GM13976 (cell line): ENCODE data around the gene STX16.
"Not testable (repeated sequence)": the region's sequence is repeated elsewhere in the genome, so short reads cannot be mapped to it uniquely, and the experiment has no call there.

Source experiments
- DNase-seq: peaks from one replicate; pipeline ENCODE4 v3.0.0; 2012; ENCODE audit warnings: low spot score
- in situ Hi-C: fragments of 300-500 bp; cut with MboI; formaldehyde crosslinking; loops from one replicate; pipeline ENCODE4 v1.12.0; 2022; ENCODE audit warnings: low sequenced_read_pairs, mixed read lengths, inconsistent platforms; ENCODE audit not compliant: unreplicated experiment
- TF ChIP-seq, protein P1 (sequence below): IDR thresholded peaks from 2 replicates; pipeline ENCODE4 v1.5.1; 2012; ENCODE audit warnings: borderline replicate concordance, mild to moderate bottlenecking; ENCODE audit not compliant: insufficient read depth; ENCODE audit errors: extremely low read depth, missing control alignments, control extremely low read depth

The STX16 gene

DNA sequence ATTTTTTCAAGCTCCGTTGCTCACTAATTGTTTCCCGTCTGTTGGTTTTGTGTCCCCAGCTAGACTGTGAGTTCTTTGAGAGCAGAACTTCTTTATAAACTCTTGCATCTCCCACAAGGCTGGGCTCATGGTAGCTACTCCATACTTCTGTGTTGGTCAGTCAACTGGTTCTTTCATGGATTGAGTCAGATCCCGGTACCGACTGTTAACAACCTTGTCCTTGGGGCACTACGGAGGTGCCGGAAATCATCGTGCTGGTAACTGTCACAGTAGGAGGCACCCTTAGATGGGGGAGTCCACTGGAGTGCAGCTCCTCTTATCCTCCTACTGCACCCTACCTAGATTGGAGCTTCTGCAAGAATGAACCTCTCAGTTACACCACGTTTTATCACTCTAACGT, 8.6 kb upstream of the STX16 start:
- in situ Hi-C loops: loop anchor here (25.0 kb wide), 1 partner anchor 405 kb away; the partner anchor contains the start of gene ANKRD60
- DNase-seq: no peak
- TF ChIP-seq, protein P1, sequence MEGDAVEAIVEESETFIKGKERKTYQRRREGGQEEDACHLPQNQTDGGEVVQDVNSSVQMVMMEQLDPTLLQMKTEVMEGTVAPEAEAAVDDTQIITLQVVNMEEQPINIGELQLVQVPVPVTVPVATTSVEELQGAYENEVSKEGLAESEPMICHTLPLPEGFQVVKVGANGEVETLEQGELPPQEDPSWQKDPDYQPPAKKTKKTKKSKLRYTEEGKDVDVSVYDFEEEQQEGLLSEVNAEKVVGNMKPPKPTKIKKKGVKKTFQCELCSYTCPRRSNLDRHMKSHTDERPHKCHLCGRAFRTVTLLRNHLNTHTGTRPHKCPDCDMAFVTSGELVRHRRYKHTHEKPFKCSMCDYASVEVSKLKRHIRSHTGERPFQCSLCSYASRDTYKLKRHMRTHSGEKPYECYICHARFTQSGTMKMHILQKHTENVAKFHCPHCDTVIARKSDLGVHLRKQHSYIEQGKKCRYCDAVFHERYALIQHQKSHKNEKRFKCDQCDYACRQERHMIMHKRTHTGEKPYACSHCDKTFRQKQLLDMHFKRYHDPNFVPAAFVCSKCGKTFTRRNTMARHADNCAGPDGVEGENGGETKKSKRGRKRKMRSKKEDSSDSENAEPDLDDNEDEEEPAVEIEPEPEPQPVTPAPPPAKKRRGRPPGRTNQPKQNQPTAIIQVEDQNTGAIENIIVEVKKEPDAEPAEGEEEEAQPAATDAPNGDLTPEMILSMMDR: no peak

DNA sequence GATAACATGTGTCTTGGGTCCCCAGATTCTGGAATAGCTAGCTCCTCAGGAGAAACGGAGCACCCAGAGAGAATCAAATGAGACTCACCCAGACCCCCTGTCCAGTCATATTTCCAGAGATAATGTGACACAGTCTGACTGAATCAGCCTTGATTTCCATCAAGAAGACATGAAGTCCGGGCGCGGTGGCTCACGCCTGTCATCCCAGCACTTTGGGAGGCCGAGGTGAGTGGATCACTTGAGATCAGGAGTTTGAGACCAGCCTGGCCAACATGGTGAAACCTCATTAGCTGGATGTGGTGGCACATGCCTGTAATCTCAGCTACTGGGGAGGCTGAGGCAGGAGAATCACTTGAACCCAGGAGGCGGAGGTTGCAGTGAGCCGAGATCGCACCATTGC, 8.2 kb upstream of the STX16 start:
- in situ Hi-C loops: loop anchor here (25.0 kb wide), 1 partner anchor 406 kb away; the partner anchor contains the start of gene ANKRD60
- DNase-seq: not testable (repeated sequence)

DNA sequence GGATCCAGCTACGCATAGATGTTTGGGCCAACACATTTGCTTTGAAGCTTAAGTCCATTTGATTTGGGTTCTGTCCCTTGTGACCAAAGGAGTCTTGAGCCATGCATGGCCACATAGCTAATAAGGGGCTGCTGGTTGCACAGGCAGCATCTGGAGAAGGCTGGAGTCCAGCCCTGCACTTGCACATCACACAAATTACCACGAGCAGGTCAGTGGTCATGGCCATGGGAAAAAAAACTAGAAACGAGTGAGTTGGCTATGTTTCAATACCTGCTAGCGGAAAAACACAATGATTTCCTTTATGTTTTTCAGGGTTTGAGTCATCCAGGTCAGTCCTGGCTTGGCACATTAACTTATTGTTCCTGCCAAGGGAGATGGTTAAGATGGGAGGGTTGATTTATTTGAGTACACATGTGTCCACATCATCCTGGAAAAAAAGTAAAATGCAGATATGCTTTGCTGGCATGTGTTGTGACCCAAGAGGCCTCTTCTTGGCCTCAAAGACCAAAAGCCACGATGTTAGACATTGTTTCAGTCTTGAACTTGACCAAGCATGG, 5.6 kb upstream of the STX16 start:
- no peak for DNase-seq
- TF ChIP-seq, protein P1: no peak
- in situ Hi-C loops: loop anchor here (25.0 kb wide), 1 partner anchor 408 kb away; the partner anchor contains the start of gene ANKRD60

DNA sequence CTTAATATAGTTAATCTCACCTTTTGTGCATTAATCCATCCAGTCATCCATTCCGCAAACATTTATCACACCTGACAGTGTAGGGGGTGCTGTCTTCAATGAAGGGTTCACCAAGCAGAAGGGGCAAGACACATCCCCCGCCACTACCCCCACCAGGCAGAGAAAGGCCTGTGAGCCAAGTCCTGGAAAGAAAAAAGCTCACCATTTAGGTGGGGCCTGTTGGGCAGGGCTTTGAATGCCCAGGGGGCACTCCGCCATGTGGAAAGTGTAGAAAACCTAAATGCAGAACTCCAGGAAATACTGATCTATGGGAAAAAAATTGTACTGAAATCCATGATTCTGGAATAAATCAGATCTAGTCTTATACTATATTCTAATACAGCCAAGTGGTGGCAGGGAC, 4.8 kb upstream of the STX16 start:
- in situ Hi-C loops: loop anchor here (25.0 kb wide), 1 partner anchor 409 kb away; the partner anchor contains the start of gene ANKRD60
- TF ChIP-seq, protein P1: no peak
- no peak for DNase-seq

DNA sequence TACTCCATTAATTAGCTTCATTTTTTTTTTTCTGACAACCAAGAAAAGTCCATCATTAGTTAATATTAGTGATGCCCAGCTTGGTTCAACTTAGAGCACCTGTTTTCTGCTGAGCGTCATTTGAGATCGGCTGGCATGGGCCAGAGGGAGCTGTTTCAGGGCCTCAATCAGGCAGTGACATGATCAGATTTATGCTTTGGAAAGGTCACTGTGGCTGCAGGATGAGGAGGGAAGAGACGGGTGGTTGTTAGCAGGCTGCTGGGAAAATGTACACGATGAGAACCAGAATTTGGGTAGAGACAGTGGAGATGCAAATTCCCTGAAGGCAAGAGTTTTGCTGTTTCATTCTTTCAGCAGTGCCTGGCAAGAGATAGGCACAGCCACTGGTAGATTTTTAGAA, 4.4 kb upstream of the STX16 start:
- TF ChIP-seq, protein P1: no peak
- no peak for DNase-seq
- in situ Hi-C loops: loop anchor here (25.0 kb wide), 1 partner anchor 409 kb away; the partner anchor contains the start of gene ANKRD60

DNA sequence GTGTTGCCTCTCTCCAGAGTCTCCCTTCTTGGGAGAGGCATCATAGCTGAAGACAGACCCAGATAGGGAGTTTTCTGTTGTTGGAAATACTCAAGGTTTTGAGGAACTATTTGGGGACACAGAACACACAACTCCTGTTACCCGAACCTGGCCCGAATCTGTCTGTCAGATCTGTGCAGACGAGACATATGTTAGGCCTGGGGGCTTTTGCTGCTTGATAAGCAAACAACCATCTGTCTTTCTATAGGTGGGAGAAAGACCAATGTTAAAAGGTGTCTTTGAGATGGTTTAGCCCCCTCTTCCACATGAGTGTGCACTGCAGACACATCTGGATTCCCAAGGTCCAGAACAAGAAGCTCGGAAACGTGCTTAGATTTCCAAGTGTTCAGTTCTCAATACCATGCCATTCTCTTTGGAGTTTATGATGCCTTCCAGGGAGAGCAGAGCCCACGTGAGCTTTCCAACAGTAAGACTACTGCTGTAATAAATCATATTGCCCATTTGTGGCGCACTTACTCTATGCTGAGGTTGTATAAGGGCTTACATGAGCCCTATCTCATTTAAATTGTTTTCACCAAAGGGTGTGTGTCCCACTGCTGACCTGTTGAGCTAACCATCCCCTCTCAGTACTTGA, 3.8 kb upstream of the STX16 start:
- DNase-seq: no peak
- in situ Hi-C loops: loop anchor here (25.0 kb wide), 1 partner anchor 410 kb away; the partner anchor contains the start of gene ANKRD60
- TF ChIP-seq, protein P1: peak; percentile 9
